DND-41 (cell line): ENCODE results near the gene RASGRF2.

Experiments
- ATAC-seq: fragments of 200-7000 bp; cut with Tn5 transposase; 3 replicates; pipeline ENCODE4 v1.9.1; 2021; ENCODE audit warnings: low read depth; ENCODE audit not compliant: insufficient read depth
- DNase-seq: peaks from one replicate; pipeline ENCODE4 v3.0.0-alpha.2; 2020
- H2AFZ ChIP-seq: 2 replicates; pipeline ENCODE4 v1.6.0; 2012; ENCODE audit warnings: low read depth, low read length
- H3K27ac ChIP-seq: 2 replicates; pipeline ENCODE4 v1.5.1; 2012; ENCODE audit warnings: low read length, inconsistent platforms
- H3K27me3 ChIP-seq: fragments of 200-600 bp; sonication (generic); 2 replicates; pipeline ENCODE4 v1.6.0; 2012; ENCODE audit warnings: low read length, mild to moderate bottlenecking, inconsistent platforms; ENCODE audit not compliant: insufficient read depth, poor library complexity
- H3K36me3 ChIP-seq: 2 replicates; pipeline ENCODE4 v1.5.1; 2012; ENCODE audit warnings: low read length, inconsistent platforms; ENCODE audit not compliant: insufficient read depth
- H3K4me1 ChIP-seq: 2 replicates; pipeline ENCODE4 v1.5.1; 2012; ENCODE audit warnings: mild to moderate bottlenecking, low read length; ENCODE audit not compliant: insufficient read depth
- H3K4me2 ChIP-seq: 2 replicates; pipeline ENCODE4 v1.6.0; 2012; ENCODE audit warnings: mild to moderate bottlenecking, moderate library complexity, low read length, inconsistent platforms; ENCODE audit not compliant: insufficient read depth
- H3K4me3 ChIP-seq, 2 experiments: fragments of 200-600 bp in 1 of 2; shearing (Covaris generic) in 1 of 2; 2 replicates each; pipeline ENCODE4 v1.5.1; 2012 to 2016; ENCODE audit warnings: inconsistent platforms in 2 of 2, low read length in 2 of 2, mild to moderate bottlenecking in 2 of 2, low read depth in 1 of 2, moderate library complexity in 1 of 2
- H3K79me2 ChIP-seq: 2 replicates; pipeline ENCODE4 v1.6.0; 2012; ENCODE audit warnings: low read length, inconsistent platforms; ENCODE audit not compliant: insufficient read depth
- H3K9ac ChIP-seq: 2 replicates; pipeline ENCODE4 v1.6.0; 2012; ENCODE audit warnings: low read depth, mild to moderate bottlenecking, inconsistent platforms, low read length, moderate library complexity
- H3K9me3 ChIP-seq: 2 replicates; pipeline ENCODE4 v1.5.1; 2012; ENCODE audit warnings: low read length, moderate library complexity, mild to moderate bottlenecking, inconsistent platforms; ENCODE audit not compliant: insufficient read depth, severe bottlenecking
- H4K20me1 ChIP-seq: 2 replicates; pipeline ENCODE4 v1.6.0; 2012; ENCODE audit warnings: low read length; ENCODE audit not compliant: insufficient read depth
- CTCF ChIP-seq: IDR thresholded peaks from 2 replicates; pipeline ENCODE4 v1.5.1; 2012; ENCODE audit warnings: borderline replicate concordance, low read length, moderate library complexity, mild to moderate bottlenecking; ENCODE audit not compliant: poor library complexity, severe bottlenecking; ENCODE audit errors: extremely low read depth
- EZH2 ChIP-seq: IDR thresholded peaks from 3 replicates; pipeline ENCODE4 v1.6.1; 2012; ENCODE audit warnings: borderline replicate concordance, low read depth, mild to moderate bottlenecking, moderate library complexity, low read length, inconsistent platforms; ENCODE audit not compliant: severe bottlenecking

RASGRF2 gene

GRCh38 chr5:81078930-81079329 is 118.8 kb downstream of the RASGRF2 start:
- peaks cover 10% of the 10 kb centered on the region for H3K9me3 ChIP-seq
- TF ChIP-seq CTCF: no peak
- TF ChIP-seq EZH2: no peak
- H3K9ac ChIP-seq: no peak overlapping the region
- no peaks in the 10 kb centered on the region for H3K36me3 ChIP-seq
- H3K4me2 ChIP-seq: no peak overlapping the region
- no peaks in the 10 kb centered on the region for H4K20me1 ChIP-seq
- ATAC-seq (no peak), DNase-seq (no peak)
- no peaks in the 10 kb centered on the region for H3K27me3 ChIP-seq
- H3K79me2 ChIP-seq: no peaks in the 10 kb centered on the region
- H3K4me1 ChIP-seq: no peaks in the 10 kb centered on the region
- no peak overlapping the region for H3K4me3 ChIP-seq
- no peak overlapping the region for H3K27ac ChIP-seq
- H2AFZ ChIP-seq: no peak overlapping the region

- H3K36me3 ChIP-seq: no peaks in the 10 kb centered on the region
- no peak overlapping the region for H3K9ac ChIP-seq
- TF ChIP-seq EZH2: no peak
- TF ChIP-seq CTCF: no peak
- no peak overlapping the region for H3K4me3 ChIP-seq
- H3K27ac ChIP-seq: no peak overlapping the region
- ATAC-seq (no peak), DNase-seq (no peak)
- H4K20me1 ChIP-seq: no peaks in the 10 kb centered on the region
- no peaks in the 10 kb centered on the region for H3K4me1 ChIP-seq
- H2AFZ ChIP-seq: no peak overlapping the region
- H3K27me3 ChIP-seq: no peaks in the 10 kb centered on the region
- H3K4me2 ChIP-seq: no peak overlapping the region
- peaks cover 7% of the 10 kb centered on the region for H3K9me3 ChIP-seq
- H3K79me2 ChIP-seq: no peaks in the 10 kb centered on the region
Observed at GRCh38 chr5:81080809-81081460, 120.8 kb downstream of the RASGRF2 start.

GRCh38 chr5:81081461-81081835 is 121.3 kb downstream of the RASGRF2 start:
- no peaks in the 10 kb centered on the region for H3K79me2 ChIP-seq
- H4K20me1 ChIP-seq: no peaks in the 10 kb centered on the region
- no peaks in the 10 kb centered on the region for H3K4me1 ChIP-seq
- no peak overlapping the region for H3K4me2 ChIP-seq
- H3K36me3 ChIP-seq: no peaks in the 10 kb centered on the region
- DNase-seq (no peak), ATAC-seq (no peak)
- no peak overlapping the region for H3K4me3 ChIP-seq
- H2AFZ ChIP-seq: no peak overlapping the region
- no peak overlapping the region for H3K27ac ChIP-seq
- TF ChIP-seq CTCF (no peak), EZH2 (no peak)
- no peaks in the 10 kb centered on the region for H3K27me3 ChIP-seq
- H3K9ac ChIP-seq: no peak overlapping the region
- peaks cover 7% of the 10 kb centered on the region for H3K9me3 ChIP-seq
